GM12874 (cell line): ENCODE results near the gene RIMBP3C.

ENCODE experiments used
- TF ChIP-seq, protein P1 (sequence below): IDR thresholded peaks from 2 replicates; pipeline ENCODE4 v1.5.1; 2011; ENCODE audit warnings: low read depth, mild to moderate bottlenecking, control low read depth, low read length, moderate library complexity; ENCODE audit not compliant: insufficient read depth

The RIMBP3C gene

DNA sequence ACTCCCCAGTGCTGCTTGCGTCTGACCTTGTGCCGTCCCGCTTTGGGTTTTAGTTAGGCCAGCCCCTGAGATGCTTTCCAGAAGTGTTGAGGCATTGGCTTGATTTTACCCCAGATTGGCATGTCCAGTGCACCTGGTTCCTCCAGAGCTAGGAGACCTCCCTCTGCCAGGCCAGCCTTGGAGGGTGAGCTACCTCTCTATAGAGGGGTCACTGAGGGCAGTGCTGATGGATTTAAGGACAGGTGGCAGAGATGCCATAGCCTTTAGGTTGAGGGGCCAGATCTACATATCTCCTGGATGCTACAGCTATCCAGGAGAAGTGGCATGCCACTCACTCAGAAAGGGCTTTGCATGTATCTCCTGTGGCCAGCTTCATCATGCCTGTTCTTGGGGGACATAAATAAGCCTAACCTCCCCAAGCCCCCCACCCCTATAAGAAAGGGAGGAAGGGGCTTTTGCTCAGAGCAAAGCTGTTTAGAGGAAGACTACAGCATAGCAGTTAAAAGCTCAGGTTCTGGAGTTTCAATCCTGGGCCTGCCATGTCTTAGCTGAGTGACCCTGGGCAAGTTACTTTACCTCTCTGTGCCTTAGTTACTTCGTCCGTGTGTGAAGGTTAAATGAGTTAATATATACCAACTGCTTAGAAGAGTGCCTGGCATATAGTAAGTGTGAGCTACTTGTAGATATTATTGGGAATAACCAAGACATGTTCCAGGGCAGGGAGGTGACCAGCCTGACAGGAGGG lies 22.7 kb upstream of the RIMBP3C start:
- TF ChIP-seq, protein P1, sequence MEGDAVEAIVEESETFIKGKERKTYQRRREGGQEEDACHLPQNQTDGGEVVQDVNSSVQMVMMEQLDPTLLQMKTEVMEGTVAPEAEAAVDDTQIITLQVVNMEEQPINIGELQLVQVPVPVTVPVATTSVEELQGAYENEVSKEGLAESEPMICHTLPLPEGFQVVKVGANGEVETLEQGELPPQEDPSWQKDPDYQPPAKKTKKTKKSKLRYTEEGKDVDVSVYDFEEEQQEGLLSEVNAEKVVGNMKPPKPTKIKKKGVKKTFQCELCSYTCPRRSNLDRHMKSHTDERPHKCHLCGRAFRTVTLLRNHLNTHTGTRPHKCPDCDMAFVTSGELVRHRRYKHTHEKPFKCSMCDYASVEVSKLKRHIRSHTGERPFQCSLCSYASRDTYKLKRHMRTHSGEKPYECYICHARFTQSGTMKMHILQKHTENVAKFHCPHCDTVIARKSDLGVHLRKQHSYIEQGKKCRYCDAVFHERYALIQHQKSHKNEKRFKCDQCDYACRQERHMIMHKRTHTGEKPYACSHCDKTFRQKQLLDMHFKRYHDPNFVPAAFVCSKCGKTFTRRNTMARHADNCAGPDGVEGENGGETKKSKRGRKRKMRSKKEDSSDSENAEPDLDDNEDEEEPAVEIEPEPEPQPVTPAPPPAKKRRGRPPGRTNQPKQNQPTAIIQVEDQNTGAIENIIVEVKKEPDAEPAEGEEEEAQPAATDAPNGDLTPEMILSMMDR = no peak

DNA sequence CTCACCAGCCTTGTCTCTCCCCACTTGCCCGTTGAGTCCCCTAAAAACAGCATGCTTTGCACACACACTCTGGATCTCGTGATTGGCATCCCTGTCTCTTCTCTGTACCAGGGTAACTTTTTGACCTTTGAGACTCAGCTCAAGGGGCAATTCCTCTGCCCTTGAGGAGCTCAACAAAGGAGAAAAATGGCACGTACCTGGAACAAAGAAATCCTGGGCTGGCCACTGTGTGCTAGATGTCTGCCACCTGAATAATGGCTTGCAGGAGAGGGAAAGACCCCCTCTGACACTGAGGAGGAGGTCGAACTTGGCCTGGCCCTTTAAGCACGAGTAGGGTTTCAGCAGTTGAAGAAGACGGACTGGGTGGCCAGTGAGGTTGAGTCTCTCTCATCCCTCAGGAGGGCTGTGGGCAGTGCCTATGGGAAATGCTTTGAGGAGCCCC lies 22.1 kb upstream of the RIMBP3C start:
- TF ChIP-seq, protein P1 = no peak

DNA sequence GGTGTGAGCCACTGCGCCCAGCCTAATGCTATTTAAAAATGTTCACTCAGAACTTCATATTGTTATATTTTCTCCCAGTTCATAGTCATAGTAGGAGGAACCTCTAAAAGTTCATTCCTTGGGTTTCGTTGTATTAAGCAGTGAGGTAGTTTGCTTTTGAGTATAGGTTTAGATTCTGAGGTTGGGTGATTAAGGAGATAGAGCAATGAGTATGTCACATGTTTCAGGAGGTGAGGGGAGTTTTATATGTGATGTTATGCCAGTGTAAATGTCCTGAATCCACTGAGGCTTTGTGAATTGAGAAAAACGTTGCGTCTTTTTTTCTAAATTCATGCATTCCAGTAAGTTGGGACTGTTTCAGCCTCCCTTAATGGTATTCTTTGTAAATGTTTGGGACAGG lies 20.4 kb upstream of the RIMBP3C start:
- TF ChIP-seq, protein P1 = no peak

DNA sequence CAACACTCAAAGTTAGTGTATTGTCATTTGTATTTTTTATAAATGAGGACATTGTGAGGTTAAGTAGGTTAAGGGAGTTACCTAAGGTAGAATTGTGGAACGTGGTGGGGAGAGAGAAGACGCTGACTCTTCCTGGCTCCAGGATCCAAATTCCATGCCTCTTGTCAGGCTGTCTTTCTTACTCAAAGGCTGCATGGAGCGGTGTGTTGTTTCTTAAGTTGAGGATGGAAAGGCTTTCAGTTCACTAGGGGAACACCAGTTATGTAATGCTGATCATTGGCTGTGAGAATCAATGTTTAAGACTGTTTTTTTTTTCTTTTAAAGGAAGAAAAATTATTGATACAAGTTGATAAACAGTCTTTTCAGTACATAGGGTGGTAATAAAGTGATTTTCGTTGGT lies 19.1 kb upstream of the RIMBP3C start:
- TF ChIP-seq, protein P1 = no peak

DNA sequence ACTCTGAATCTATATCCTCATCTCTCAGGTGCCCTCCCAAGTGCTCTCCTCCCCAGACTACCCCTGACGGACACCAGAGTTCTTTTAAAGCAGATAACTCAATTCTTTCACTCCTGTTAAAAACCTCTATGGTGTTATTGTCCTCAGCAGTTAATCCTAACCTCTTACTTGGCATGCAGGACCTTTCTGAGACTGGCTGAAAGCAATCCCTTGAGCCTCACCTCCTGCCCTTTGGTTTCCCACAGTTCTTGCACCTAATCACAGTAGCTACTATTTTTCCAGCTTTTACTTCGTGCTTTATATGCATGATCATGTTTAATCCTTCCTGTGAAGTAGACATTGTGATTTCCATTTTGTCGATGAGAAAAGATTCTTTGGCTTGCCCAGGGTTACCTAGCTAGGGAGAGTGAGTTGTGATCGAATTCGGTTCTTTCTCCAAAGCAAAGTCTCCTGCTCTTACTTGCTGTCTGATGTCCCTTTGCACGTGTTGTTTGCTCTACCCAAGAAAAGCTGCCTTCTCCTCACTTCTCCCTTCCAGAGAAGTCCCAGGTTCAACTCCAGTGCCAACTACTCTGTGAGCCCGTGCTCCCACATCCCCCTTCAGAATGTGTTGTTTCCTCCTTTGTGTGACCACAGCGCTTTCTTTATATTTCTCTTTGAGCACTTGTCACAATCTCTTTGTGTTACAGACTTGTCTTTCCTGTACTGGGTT lies 18.4 kb upstream of the RIMBP3C start:
- TF ChIP-seq, protein P1 = no peak

DNA sequence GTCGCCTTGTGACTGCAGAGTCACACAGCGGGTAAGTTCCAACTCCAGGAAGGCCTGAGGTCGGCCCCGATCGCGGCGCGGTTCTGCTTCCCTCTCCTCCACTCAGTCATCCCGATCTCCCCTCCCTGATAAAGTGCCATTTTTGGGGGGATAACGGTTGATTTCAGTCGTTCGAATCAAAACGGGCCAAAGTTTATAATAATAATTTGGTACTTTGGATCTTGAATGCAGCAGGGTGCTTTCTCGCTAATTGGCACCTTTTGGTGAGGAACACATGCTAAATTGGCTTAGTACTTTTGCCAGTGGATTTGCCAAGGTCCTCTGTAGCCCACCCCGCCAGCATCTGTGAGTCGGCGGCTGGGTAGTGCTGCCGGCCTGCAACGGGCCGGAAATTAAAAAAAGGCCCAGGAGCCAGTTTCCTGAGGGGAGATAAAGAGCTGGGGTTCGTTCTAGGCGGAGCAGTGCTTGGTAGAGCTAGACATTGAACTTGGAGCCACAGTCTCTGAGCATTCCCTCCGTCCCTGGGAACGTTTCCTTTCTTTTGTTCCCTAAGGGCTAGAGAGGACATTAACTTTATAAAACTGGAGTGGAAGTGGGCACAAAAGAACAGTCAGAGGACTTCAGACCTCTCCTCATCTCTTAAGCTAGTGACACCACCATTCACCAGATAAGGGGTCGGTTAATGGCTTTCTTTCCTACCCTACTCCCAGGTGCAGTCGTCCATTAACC lies 17.2 kb upstream of the RIMBP3C start:
- TF ChIP-seq, protein P1 = no peak
